ENCODE results near the gene NOP53.

GRCh38 chr19:47798904-47799266 lies 53.5 kb downstream of the NOP53 start:
- TF ChIP-seq ZNF121 (tag by site-specific recombination; IDR thresholded peaks at IDR 0.05) = no peak
- no peak for TF ChIP-seq CTCF (tag by site-specific recombination; IDR thresholded peaks at IDR 0.05)
- no peak for TF ChIP-seq YY1 (tag by site-specific recombination; IDR thresholded peaks at IDR 0.05)
- TF ChIP-seq ZNF510 (tag by site-specific recombination; IDR thresholded peaks at IDR 0.05; ENCODE audit: insufficient replicate concordance) = no peak
- no peak for TF ChIP-seq ZNF707 (tag by site-specific recombination; IDR thresholded peaks at IDR 0.05)
- TF ChIP-seq ZNF830 (tag by site-specific recombination; IDR thresholded peaks at IDR 0.05; ENCODE audit: low read depth) = no peak
- no peak for TF ChIP-seq TCF7L2 (IDR thresholded peaks at IDR 0.05; ENCODE audit: borderline replicate concordance, low read depth, low read length)
